ENCODE results near the gene VDR.

- TF ChIP-seq EZH2 (IDR thresholded peaks at IDR 0.05; ENCODE audit: insufficient read depth, poor library complexity, severe bottlenecking) (no peak), EZH2phosphoT487 (IDR thresholded peaks at IDR 0.05; ENCODE audit: insufficient read depth, low read depth) (no peak)
These were observed 66.4 kb downstream of the VDR start for GRCh38 chr12:47838286-47838931.

Data from GM23248 (cell line).